GM03348 (cell line): ENCODE results near the gene NEMP2.

Experiments used
- DNase-seq: peaks from one replicate; pipeline ENCODE4 v3.0.0; 2012; ENCODE audit warnings: low spot score

Gene NEMP2, protein sequence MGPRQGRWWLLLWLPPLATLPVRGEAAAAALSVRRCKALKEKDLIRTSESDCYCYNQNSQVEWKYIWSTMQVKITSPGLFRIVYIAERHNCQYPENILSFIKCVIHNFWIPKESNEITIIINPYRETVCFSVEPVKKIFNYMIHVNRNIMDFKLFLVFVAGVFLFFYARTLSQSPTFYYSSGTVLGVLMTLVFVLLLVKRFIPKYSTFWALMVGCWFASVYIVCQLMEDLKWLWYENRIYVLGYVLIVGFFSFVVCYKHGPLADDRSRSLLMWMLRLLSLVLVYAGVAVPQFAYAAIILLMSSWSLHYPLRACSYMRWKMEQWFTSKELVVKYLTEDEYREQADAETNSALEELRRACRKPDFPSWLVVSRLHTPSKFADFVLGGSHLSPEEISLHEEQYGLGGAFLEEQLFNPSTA

GRCh38 chr2:190534310-190535120 is at the start of gene NEMP2:
TSS of gene NEMP2 (minus strand) at chr2:190534722. CDS start at chr2:190534655, 67 bp downstream.
- DNase-seq, result peak; percentile 86

DNA sequence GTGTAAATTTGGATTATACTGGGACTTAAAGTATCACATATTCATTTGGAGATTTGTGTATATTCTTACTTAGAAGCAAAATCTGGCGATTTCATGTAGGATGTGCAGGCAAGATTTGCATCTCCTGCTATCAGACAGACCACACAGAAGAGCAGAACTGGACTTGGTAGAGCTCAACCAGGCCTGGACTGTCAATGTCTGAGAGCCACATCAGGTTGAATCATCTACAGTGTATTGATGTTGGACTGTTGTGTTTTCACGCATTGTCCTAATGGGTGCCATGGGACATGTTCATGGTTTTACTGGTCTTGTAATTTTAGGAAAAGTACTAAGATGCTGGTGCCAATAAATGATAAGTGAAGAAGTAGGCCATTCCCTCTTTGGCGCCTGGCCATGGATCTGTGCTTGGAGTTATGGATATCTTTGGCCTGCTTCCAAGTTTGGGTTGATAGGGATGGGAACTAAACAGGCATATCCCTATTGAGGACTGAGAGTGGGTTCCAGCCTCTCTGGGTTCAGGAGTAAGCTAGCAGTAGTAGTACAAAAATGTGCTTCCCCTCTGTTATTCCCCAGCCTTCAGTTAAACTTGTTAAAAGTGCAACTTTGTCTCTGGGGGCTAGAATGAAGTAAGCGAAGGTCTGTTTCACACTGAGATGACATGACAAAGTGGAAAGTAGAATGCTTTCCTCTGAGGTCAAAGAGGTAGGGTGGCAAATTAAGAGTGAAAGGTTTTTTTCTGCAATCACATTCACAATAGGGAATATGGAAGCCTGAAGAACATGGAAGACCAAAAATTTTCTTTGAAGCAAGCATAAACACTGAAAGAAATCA is 49.2 kb upstream of the NEMP2 start:
- DNase-seq, result no peak

DNA sequence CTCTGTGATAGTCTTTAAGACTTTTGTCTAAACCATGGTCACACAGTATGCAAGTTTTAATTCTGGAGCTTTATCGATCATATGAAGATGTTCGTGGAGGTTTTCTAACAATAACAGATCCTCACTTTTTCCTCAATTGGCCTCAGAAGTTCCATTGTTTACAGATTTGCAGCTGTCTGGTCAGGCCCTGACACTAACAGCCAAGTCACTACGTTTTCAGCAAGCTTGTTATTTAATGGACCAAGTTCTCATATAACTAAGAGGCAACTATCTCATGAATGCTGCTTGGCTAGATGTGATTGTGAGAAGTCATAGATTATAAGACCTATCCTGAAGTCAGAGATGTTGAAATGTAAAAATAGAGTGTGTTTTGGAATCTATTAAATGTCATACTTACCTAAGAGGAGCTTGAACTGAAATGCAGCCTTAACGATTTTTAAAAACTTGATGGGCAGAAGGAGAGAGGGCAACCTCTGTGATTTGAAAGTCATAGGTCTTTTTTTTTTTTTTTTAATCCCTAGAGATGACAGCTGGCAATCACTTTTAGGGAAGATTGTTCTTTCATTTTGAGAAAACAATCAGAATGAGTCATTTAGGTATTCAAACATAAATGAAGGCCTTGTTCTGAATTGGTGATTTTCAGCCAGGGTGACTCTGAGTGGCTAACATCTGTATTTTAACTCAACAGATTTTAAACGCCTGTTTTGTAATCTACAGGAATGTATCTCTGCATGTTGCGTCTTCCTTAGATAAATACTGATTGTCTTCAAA is 48.4 kb upstream of the NEMP2 start:
- no peak for DNase-seq

DNA sequence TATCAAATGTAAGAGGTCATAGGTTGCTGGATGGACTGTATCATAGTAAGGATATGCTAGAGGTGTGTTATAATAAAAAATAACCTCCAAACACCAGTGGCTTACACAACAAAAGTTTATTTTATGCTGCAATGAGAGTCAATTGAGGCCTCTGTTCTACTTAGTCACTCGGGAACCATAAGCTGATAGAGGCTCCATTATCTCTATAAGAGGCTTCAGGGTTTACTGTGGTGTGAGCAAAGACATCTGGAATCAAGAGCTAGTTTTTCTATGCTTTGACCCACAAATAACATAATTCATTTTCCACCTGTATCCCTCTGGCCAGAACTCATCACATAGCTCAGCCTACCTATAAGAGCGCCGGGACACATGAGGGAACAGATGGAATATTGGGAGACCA is 47.5 kb upstream of the NEMP2 start:
- no peak for DNase-seq

- no peak for DNase-seq
Observed at GRCh38 chr2:190579915-190580846, 45.7 kb upstream of the NEMP2 start.

DNA sequence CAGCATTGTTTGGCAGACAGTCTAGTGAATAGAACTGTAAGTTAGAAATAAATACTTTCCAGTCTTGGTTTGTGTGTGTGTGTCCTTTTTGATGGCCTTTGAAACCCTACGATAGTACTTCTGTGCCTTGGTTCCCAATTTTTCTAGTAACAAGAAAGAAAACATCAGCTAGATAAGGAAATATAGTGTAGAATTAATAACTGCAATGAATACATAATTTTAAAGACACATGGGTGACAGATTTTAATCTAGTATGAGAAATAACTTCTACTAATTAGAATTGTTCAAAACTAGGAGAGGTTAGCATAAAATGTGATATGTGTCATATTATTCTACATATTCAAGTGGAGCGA is 44.5 kb upstream of the NEMP2 start:
- no peak for DNase-seq

DNA sequence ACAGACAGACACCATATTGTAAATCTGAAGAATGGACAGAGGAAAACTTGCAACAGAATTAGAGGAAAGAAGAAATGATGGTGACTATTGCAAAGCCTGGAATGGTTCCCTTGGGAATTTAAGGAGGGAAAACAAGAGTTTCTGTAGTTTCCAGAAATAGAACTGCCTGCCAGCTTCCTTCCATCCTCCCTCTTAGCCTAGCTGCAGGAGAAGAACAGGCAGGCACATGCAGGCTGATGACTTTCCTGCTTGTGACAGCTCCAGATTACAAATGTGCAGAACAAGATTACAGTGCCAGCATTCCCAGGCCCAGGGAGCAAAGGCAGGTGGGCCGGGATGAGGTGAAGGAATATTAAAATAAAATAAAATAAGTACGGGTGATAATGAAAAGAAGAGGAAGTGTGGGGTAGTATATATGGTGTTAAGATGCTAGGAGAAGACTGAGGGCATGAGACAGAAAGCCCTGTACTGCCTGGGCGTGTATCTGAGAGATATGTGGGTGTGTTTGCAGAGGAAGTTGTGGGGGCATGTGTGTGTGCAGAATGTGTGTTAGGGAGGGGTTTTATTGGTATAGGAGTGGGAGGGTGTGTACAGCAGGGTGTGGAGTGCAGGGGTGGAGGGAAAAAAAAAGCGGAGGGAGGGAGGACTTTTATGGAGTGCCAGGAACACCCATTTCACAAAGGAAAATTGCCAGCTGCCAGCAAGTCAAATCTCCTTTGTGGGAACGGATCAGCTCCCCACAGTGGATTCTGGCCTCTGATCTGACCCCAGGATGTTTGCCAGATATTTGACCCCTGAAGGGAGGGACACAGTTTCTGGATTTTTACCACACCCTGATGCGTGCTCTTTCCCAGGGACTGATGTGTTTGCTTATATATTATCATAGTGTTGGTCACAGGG is 43.9 kb upstream of the NEMP2 start:
- DNase-seq, result peak; percentile 43

DNA sequence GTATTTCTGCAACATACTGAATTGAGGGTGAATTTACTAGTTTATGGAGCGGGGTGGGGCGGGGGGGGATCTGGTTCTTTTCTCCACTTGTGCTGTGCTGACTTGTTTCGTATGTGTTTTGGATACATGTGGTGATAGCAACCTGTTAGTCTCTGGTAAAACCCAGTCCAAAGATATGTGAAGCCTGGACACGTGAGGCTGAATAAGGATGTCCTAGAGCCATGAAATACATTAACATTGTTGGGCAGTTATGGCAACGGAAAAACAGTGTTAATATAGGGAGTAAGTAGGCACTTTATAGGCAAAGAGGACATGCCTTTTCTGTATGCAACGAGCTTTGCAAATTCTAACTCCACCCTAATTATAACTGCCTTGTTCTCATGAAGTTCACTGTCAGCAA is 42.1 kb upstream of the NEMP2 start:
- no peak for DNase-seq

DNA sequence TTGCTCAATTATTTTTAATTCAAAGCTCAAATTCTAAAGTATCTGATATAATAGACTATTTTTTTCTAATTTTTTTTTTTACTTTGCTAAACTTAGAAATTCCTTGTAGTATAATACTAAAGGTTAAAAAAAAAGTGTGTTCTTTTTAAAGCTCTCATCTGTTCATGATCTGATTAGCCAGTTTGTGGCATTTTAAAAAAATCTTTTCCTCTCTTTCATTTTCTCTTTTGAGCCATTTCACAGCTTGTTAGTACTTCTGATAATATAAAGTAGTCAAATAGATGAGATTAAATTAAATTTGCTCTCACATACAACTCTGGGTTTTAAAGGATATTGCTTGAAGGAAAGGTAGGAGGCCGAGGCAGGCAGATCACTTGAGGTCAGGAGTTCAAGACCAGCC is 40.7 kb upstream of the NEMP2 start:
- no peak for DNase-seq

DNA sequence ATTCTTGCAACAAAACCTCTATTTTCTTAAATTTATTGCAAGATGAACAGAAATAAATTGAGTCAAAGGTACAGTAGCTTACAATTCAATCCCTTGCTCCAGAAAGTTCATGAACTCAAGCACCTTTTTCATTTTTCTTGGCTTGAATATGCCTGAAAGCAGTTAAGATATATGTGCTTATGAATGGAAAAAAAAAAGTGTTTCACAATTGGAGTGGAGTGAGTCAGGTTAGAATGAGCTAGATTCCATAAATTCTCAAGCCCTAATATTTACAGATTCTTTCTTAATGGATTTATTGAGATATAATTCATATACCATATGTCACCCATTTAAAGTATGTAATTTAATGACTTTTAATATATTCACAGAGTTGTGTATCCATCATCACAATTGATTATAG is 39.6 kb upstream of the NEMP2 start:
- peak; percentile 47 for DNase-seq

DNA sequence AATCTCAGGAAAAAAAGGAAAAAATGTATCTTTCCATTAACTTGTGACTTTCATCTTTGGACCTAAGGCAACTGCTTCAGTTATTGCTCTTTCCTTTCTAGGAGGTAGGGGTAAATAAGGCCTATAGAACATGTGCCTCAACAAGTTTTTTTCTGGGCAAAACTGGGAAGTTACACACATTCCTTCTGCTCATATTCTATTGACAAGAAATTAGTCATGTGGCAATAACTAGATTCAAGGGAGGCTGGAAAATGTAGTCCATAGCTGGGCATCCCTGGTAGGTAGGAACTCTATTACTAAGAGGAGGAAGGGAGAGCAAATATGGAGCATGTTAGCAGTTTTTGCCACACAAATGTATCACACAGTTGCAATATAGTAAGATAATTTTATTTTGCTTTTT is 37.7 kb upstream of the NEMP2 start:
- DNase-seq, result no peak

- DNase-seq, result no peak
Observed at GRCh38 chr2:190571686-190572085, 37.2 kb upstream of the NEMP2 start.

DNA sequence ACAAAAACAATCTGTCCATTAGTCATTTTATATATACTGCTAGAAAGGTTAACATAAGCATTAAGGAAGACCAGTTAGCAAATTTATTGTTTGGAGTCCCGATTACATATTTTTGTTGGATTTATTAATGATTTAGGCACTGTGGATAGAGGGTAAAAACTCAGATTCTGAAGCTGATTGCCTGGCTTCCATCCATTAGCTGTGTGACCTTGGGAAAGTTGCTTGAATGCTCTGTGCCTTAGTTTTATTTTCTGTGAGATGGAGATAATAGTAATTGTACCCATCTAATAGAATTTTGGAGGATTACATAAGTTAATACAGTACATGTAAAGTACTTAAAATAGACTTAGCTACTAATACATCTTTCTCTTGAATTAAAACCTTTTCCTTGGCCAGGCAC is 36.3 kb upstream of the NEMP2 start:
- no peak for DNase-seq

- no peak for DNase-seq
Observed at GRCh38 chr2:190569994-190570755, 35.7 kb upstream of the NEMP2 start.

GRCh38 chr2:190564838-190565237 is 30.3 kb upstream of the NEMP2 start:
- no peak for DNase-seq

- DNase-seq, result no peak
Observed at GRCh38 chr2:190563646-190564045, 29.1 kb upstream of the NEMP2 start.

GRCh38 chr2:190563109-190563508 is 28.6 kb upstream of the NEMP2 start:
- DNase-seq, result no peak

DNA sequence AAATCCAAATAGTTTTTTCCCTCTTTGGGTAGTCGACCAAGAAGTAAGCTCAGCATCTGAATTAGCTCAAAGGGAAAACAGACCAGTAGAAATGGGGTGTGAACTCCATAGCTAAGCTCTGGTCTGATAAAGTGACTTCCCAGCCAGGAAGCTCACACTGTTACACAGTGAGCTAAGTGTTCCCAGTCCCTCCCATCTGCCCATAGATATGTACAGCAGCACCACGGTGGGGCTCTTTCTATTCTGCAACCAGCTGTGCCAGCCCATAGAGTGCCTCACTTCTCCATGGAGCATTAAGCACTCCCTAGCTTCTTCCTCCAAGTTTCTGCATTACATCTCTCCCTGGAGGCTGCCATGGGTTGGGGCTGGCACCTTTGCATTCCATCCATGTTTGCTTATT is 27.6 kb upstream of the NEMP2 start:
- DNase-seq, result no peak

DNA sequence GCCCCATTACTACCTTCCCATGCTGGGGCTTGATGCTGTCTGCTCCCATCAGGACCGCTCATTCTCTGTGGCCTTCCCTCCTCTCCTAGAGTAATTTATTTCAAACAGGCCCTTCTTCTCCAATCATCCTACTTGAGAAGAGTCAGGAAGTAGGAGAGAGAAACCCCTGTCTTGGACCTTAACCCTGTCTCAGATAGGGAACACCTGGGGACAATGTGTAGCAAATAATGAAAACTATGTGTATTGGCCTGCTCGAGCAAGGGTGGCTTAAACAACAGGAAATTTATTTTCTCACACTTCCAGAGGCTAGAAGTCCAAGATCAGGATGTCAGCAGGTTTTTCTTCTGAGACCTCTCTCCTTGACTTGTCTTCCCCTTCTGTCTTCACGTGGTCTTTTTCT is 26.6 kb upstream of the NEMP2 start:
- DNase-seq, result no peak
